NCI-H524 (cell line): ENCODE results near the gene TDRKH.

ENCODE experiments used
- DNase-seq, 2 experiments: peaks; one replicate each; lab custom pipeline; 2025; lab: John Stamatoyannopoulos, UW

TDRKH gene, protein sequence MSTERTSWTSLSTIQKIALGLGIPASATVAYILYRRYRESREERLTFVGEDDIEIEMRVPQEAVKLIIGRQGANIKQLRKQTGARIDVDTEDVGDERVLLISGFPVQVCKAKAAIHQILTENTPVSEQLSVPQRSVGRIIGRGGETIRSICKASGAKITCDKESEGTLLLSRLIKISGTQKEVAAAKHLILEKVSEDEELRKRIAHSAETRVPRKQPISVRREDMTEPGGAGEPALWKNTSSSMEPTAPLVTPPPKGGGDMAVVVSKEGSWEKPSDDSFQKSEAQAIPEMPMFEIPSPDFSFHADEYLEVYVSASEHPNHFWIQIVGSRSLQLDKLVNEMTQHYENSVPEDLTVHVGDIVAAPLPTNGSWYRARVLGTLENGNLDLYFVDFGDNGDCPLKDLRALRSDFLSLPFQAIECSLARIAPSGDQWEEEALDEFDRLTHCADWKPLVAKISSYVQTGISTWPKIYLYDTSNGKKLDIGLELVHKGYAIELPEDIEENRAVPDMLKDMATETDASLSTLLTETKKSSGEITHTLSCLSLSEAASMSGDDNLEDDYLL

DNA sequence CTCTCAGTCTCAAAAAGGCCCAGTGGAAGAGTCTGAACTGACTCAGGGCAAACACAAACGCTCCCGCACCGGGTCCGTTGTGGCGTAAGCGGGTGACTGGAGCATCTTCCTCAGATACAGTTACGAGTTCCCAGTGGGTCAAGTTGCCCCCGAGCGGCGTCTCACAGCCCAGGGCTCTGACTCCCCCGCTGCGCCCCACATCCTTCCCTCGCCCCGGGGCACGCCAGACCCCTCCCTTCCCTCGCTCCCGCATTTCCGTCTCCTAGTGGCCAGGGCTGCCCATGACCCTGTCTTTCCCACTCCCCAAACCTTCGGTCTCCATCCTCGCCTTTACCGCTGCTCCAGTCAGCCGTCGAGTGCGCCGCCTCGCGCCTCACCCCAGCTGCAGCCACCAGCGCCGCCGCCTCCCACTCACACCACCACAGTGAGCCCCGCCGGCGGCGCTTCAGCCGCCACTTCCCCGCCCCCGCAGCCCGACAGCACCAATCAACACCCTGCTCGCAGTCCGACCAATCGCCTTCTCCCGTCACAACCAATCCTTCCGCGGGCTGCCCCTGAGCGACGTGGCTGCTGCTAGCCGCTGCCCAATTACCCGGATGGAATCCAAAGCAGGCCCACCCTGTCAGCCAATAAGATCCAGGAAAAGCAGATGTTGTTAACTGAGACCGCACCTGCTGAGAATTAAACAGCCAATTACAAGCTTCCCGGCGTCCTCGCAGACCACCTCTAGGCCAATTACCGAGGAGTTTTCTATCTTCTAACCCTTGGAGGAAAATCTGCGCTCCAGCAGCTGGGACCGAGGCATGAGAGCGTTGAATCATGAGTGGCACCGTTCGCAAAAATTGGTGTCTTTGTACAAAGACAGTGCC lies at the start of gene TDRKH:
Gene TDRKH, minus strand, starts transcription at position 430 of the 869 bp plus-strand sequence. CDS start 7,478 bp downstream, outside the sequence.
- peak; percentile 98 for DNase-seq

- no peak for DNase-seq
Observed at GRCh38 chr1:151839457-151840403, 49.4 kb upstream of the TDRKH start, which contains the start of gene C2CD4D. Gene C2CD4D, minus strand, starts transcription at chr1:151839820. Its CDS starts 831 bp downstream, at chr1:151838989.

DNA sequence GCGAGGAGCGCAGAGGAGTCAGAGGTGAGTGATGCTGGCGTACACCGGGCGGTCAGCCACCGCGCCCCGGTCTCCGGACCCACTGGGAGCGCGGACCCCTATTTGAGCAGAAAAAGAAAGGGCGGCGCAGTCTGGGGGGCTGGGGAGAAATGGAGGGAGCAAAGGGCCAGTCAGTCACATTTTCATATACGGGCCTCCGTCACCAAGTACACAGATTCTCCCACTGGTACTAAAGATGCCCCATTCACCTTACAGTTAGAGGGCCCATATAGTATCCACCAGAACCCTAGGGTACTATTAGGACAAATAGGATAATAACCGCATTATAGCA lies 48.7 kb upstream of the TDRKH start:
- no peak for DNase-seq

DNA sequence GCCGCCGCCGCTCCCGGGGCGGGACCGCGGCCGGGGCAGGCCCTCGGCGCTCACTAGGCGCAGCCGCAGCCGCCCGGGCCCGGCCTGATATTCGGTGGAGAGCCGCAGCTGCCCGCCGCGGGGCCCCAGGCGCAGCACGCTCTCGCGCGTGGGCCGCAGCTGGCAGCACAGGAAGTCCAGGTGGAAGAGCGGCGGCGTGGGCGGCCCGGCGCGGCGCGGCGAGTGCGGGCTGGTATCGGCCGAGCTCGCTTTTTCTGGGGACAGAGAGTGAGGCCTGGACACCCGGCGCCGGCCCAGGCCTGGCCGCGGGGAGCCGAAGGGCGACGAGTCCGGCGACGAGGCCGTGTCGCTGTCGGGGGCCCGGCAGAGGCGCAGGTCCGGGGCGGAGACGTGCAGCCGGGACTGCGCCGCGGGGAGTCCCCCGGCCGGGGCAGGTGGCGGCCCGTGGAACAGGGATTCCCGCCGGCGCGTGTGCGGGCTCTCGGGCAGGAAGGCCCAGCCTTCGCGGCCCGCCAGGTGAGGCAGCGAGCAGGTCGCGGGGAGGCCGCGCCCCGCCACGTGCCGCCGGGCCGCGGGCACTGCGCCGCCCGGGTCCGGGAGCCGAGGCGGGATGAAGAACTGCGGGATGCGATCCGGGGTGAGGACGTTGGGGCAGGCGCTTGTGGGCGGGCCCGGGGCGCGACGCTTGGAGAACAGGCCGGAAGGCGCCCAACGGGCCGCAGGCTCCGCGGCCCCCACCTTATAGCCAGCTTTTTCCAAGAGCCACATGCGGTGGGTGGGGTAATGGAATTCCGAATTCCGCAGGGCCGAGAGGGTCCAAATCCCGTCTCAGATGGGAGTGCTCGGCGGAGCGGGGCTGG lies 48.2 kb upstream of the TDRKH start:
- DNase-seq, result no peak

GRCh38 chr1:151837884-151838221 lies 47.6 kb upstream of the TDRKH start:
- no peak for DNase-seq

- no peak for DNase-seq
Observed at GRCh38 chr1:151837197-151837596, 46.9 kb upstream of the TDRKH start.

GRCh38 chr1:151835596-151835995 lies 45.3 kb upstream of the TDRKH start:
- DNase-seq, result no peak

GRCh38 chr1:151834239-151834638 lies 43.9 kb upstream of the TDRKH start:
- no peak for DNase-seq

- DNase-seq, result no peak
Observed at GRCh38 chr1:151833172-151833900, 43.0 kb upstream of the TDRKH start.

- peak; percentile 1 to 38 for DNase-seq
Observed at GRCh38 chr1:151832318-151832980, 42.1 kb upstream of the TDRKH start.

GRCh38 chr1:151831605-151832004 lies 41.3 kb upstream of the TDRKH start, which contains the start of gene RORC:
Gene RORC, minus strand, starts transcription at chr1:151831802. Its CDS starts 38 bp downstream, at chr1:151831764.
- DNase-seq, result no peak

DNA sequence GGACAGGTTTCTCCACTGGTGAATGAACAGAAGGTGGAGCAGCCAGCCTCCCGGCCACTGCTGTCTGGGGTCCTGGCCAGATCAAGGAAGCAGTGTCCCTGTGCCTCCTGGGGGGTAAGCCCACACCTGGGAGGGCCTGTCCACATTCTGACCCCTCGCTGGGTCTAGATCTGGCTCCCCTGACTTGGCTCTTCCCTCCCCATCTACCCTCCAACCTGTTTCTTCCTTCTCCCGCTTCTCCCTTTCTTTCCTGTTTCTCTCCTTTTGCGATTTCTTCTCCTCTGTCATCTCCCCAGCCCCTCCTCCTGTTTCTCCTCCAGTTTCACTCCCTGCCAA lies 40.9 kb upstream of the TDRKH start:
- DNase-seq, result no peak

GRCh38 chr1:151830055-151830454 lies 39.8 kb upstream of the TDRKH start:
- DNase-seq, result no peak

DNA sequence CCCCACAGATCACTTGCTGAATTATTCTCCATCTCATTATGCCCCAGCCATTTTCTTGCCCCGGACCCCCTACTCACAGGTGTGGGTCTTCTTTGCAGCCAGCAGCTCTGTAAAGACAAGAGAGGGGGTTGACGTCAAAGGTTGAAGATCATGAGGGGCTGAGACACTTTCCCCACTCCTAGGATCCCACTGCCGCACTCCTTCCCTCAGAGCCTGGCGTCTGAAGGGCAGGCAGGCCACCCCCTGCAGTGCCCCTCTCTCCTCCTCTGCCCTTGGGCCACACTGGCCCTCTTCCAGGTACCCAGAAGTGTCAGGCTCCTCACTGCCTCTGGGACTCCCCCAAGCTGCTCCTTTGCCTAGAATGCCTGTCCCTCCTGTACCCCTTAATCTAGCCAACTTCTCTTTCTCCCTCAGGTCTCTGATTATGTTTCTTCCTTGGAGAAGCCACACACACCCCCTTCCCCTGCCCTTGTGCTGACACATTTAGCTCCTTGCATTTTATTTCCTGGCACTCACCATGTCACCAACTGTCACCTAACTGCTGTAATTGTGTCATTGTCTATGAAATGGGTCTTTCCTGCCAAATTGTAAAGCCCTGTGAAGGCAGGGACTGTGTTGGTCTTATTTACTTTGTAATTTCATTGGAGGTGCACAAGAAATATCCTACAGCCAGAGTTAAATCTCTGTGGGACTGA lies 39.2 kb upstream of the TDRKH start:
- DNase-seq, result no peak

DNA sequence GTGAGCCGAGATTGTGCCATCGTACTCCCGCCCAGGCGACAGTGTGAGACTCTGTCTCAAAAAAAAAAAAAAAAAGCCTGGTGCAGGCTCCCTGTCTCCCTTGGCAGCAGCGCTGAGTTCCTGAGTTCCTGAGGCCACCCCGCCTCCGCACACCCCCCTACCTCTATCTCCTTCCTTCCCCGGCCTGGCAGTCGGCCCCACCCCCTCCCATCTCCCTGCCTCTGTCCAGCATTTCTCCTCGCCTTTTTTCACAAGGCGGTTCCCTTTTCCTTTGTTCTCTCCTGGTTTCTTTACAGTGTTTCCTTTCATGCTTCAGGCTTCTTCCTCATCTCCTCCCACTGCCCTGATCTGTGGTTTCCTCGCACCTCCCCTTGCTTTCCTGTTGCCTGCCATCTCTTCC lies 38.6 kb upstream of the TDRKH start:
- DNase-seq, result no peak

GRCh38 chr1:151827853-151828252 lies 37.6 kb upstream of the TDRKH start:
- no peak for DNase-seq

- peak in 1 of 2 experiments; percentile 15 for DNase-seq
Observed at GRCh38 chr1:151825751-151826660, 35.7 kb upstream of the TDRKH start.

GRCh38 chr1:151825204-151825603 lies 34.9 kb upstream of the TDRKH start:
- no peak for DNase-seq
